Measurements from ENCODE around the gene ZNF774.
"Not testable (repeated sequence)": the region's sequence is repeated elsewhere in the genome, so short reads cannot be mapped to it uniquely, and the experiment has no call there.

Gene ZNF774

DNA sequence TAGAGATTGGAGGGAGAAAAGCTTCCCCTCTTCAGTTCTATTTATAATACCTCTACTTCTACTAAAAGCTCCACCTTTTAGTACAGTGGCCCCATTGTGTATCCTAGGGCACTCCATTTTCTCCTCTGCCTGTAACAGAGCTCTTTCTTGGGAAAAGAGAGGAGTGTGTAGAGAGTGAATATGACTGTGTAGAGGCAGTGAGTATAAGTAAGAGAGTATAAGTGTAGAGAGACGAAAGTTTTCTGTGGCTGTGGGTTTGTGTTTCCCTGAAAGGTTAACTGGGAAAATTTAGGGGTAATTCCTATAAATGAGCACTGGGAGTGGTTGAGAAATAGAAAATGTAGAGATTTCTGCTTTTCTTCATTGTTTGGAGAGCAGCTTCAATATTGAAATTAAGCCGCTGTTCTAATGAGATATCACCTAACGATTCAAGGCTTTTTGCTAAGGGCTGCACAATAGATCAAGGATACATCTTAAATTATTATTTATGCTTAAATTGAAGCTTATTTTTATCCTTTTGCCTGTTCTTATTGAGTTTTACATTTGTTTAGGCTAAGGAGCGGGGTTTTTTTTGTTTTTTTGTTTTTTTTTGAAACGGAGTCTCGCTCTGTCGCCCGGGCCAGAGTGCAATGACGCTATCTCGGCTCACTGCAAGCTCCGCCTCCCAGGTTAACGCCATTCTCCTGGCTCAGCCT lies 42.8 kb downstream of the ZNF774 start:
- no peak for DNase-seq
- no peak for ATAC-seq
- peak overlapping the region in 1 of 2 donors; percentile 40 for H3K27ac Mint-ChIP-seq
- H3K4me1 Mint-ChIP-seq: peaks cover 71% of the 10 kb centered on the region
- no peaks in the 10 kb centered on the region for H3K9me3 Mint-ChIP-seq
- peak overlapping the region in 1 of 2 donors; percentile 45 for H3K4me3 Mint-ChIP-seq
- H3K27me3 Mint-ChIP-seq: no peaks in the 10 kb centered on the region

DNA sequence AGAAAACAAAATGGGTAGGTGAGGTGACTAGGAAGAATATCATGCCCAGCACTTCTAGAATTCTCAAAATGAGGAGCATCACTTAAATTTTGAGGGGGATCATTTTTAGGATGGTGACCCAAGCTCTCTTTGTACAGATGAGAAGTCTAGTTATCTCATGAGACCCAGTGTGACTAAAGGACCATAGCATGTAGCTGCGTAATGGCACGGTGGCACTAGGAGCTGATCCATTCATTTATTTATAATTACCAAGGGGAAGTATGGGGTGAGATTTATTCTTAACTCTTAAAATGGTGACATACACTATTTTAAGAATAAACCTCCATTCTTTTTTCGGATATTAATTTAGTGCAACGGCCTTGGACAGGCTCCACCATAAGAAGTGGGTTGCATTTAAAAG lies 44.2 kb downstream of the ZNF774 start:
- no peak overlapping the region for H3K4me3 Mint-ChIP-seq
- ATAC-seq: no peak
- H3K27ac Mint-ChIP-seq: no peak overlapping the region
- no peaks in the 10 kb centered on the region for H3K9me3 Mint-ChIP-seq
- DNase-seq: no peak
- no peaks in the 10 kb centered on the region for H3K27me3 Mint-ChIP-seq
- peaks cover 71% of the 10 kb centered on the region for H3K4me1 Mint-ChIP-seq

DNA sequence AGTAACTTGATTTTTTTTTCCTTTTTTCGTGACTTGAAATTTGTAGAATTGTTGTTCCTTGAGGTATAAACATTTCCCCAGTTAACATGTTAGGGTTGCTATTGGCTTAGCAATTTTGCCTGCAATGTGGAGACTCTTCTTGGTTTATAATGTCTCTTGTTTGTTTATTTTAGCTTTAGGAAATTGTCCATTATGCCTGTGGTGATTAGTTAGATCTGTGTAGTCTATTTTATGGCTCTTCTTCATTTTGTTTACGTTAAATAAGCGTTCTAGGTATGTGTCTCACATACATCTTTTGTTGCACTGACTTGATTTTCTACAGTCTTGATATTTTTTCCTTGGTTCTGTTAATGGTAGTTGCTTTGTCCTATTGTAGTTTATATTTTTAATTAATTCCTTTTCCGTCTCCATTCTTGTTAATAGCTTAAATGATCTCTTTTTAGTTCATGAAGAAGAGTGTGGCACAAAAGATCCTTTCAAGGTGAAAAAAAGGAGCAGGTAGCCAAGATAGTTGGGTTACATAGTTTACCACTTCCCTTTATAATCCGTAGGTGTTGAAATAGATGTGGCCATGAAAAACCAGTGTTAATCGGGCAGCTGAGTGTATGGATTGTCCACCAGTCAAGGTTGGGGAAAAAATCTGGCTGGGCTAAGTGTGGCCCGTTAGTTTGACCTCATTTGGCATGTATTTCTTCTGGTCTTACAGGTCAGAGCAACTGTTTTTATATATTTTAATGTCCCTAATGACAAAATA lies 48.1 kb downstream of the ZNF774 start:
- ATAC-seq (peak; percentile 66), DNase-seq (no peak)
- H3K4me1 Mint-ChIP-seq: peaks cover 73% of the 10 kb centered on the region
- H3K4me3 Mint-ChIP-seq: peak overlapping the region; percentile 63 to 72
- peak overlapping the region; percentile 95 to 99 for H3K27ac Mint-ChIP-seq
- H3K27me3 Mint-ChIP-seq: no peaks in the 10 kb centered on the region
- H3K9me3 Mint-ChIP-seq: no peaks in the 10 kb centered on the region

- peak overlapping the region; percentile 63 to 72 for H3K4me3 Mint-ChIP-seq
- peak overlapping the region; percentile 95 to 99 for H3K27ac Mint-ChIP-seq
- H3K4me1 Mint-ChIP-seq: peaks cover 72% of the 10 kb centered on the region
- DNase-seq: peak; percentile 52 to 70
- H3K9me3 Mint-ChIP-seq: no peaks in the 10 kb centered on the region
- no peaks in the 10 kb centered on the region for H3K27me3 Mint-ChIP-seq
- peak; percentile 100 for ATAC-seq
Measured at GRCh38 chr15:90400759-90401314, 48.8 kb downstream of the ZNF774 start.

- ATAC-seq: no peak
- peaks cover 73% of the 10 kb centered on the region for H3K4me1 Mint-ChIP-seq
Measured at GRCh38 chr15:90401495-90401894, 49.4 kb downstream of the ZNF774 start.

DNA sequence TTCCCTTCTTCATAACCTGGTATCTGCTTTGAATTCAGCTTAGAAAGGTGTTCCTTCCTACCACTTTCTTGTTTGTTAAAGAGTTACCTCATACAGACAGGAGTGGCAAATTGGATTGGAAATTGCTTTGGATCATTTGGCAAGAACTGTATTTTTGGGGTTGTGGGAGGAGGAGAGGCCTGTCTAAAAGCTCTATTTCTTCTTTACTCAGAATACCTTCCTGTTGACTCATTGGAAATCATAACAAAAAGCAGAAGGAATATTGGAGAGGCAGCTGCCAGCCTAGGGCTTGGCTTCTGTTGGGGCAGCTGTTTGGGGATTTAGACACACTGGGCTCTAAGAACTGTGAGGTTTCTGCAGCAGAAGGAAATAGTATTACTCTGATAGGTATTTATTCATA lies 50.1 kb downstream of the ZNF774 start:
- no peak for DNase-seq
- peaks cover 80% of the 10 kb centered on the region for H3K4me1 Mint-ChIP-seq
- no peaks in the 10 kb centered on the region for H3K27me3 Mint-ChIP-seq
- H3K9me3 Mint-ChIP-seq: no peaks in the 10 kb centered on the region
- no peak for ATAC-seq
- peak overlapping the region; percentile 38 to 99 for H3K27ac Mint-ChIP-seq
- peak overlapping the region; percentile 31 to 47 for H3K4me3 Mint-ChIP-seq

More at GRCh38 chr15:90401495-90401894, 49.4 kb downstream of the ZNF774 start:
- Mint-ChIP-seq H3K4me3 (peak overlapping the region; percentile 63 to 72), H3K9me3 (no peaks in the 10 kb centered on the region), H3K27ac (peak overlapping the region; percentile 95 to 99), H3K27me3 (no peaks in the 10 kb centered on the region)
- DNase-seq: no peak

GRCh38 chr15:90402767-90403166 lies 50.7 kb downstream of the ZNF774 start:
- DNase-seq (no peak), ATAC-seq (no peak)
- Mint-ChIP-seq H3K27ac (peak overlapping the region in 1 of 2 donors; percentile 99), H3K4me1 (peaks cover 86% of the 10 kb centered on the region), H3K9me3 (no peaks in the 10 kb centered on the region), H3K27me3 (no peaks in the 10 kb centered on the region), H3K4me3 (no peak overlapping the region)

GRCh38 chr15:90405055-90405607 lies 53.0 kb downstream of the ZNF774 start:
- Mint-ChIP-seq H3K27ac (no peak overlapping the region), H3K27me3 (no peaks in the 10 kb centered on the region), H3K4me1 (peaks cover 91% of the 10 kb centered on the region), H3K4me3 (no peak overlapping the region), H3K9me3 (peaks cover 5 to 8% of the 10 kb centered on the region in 2 donors)
- ATAC-seq (no peak), DNase-seq (no peak)

DNA sequence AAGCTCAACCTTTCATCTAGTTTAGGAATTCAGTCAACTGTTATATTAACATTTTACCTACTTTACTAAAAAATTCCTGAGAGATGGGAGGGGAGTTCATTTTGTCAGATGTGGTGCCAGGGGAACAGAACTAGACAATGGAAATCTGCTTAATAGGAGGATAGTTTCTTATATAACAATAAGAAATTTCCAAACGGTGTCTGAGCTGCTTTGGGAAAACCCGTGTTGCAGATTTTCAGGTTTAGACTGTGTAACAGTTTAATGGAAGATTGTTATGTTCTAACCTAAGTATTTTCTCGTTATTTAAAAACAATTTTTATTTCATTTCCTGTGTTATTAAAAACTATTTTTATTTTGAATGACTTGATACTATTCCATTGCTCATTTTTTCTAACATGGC lies 55.3 kb downstream of the ZNF774 start:
- Mint-ChIP-seq H3K4me1 (peaks cover 80% of the 10 kb centered on the region), H3K27me3 (no peaks in the 10 kb centered on the region), H3K4me3 (peak overlapping the region; percentile 50 to 54), H3K9me3 (peaks cover 5 to 8% of the 10 kb centered on the region in 2 donors), H3K27ac (peak overlapping the region; percentile 37 to 86)
- ATAC-seq (no peak), DNase-seq (no peak)

GRCh38 chr15:90407871-90408317 lies 55.8 kb downstream of the ZNF774 start:
- ATAC-seq: peak; percentile 98
- peaks cover 81% of the 10 kb centered on the region for H3K4me1 Mint-ChIP-seq
- H3K27ac Mint-ChIP-seq: peak overlapping the region; percentile 37 to 86
- peaks cover 5 to 8% of the 10 kb centered on the region in 2 donors for H3K9me3 Mint-ChIP-seq
- DNase-seq: peak; percentile 52 to 60
- no peaks in the 10 kb centered on the region for H3K27me3 Mint-ChIP-seq
- H3K4me3 Mint-ChIP-seq: peak overlapping the region; percentile 24 to 54

GRCh38 chr15:90408657-90409056 lies 56.6 kb downstream of the ZNF774 start:
- peaks cover 85% of the 10 kb centered on the region for H3K4me1 Mint-ChIP-seq
- DNase-seq (no peak), ATAC-seq (no peak)
- H3K27ac Mint-ChIP-seq: no peak overlapping the region
- no peaks in the 10 kb centered on the region for H3K27me3 Mint-ChIP-seq
- H3K9me3 Mint-ChIP-seq: peaks cover 5 to 8% of the 10 kb centered on the region in 2 donors
- peak overlapping the region in 1 of 2 donors; percentile 4 for H3K4me3 Mint-ChIP-seq

GRCh38 chr15:90409587-90409986 lies 57.5 kb downstream of the ZNF774 start:
- not testable (repeated sequence) for H3K9me3 Mint-ChIP-seq, ATAC-seq, DNase-seq, H3K27me3 Mint-ChIP-seq, H3K27ac Mint-ChIP-seq
- peaks cover 85% of the 10 kb centered on the region for H3K4me1 Mint-ChIP-seq
- peak overlapping the region in 1 of 2 donors; percentile 59 for H3K4me3 Mint-ChIP-seq

GRCh38 chr15:90410316-90410715 lies 58.2 kb downstream of the ZNF774 start:
- H3K4me3 Mint-ChIP-seq, H3K9me3 Mint-ChIP-seq, H3K27ac Mint-ChIP-seq, H3K27me3 Mint-ChIP-seq, ATAC-seq, DNase-seq: not testable (repeated sequence)
- H3K4me1 Mint-ChIP-seq: peaks cover 82% of the 10 kb centered on the region

GRCh38 chr15:90411176-90411575 lies 59.1 kb downstream of the ZNF774 start:
- Mint-ChIP-seq H3K4me1 (peaks cover 81% of the 10 kb centered on the region), H3K9me3 (peaks cover 5 to 8% of the 10 kb centered on the region in 2 donors), H3K27ac (no peak overlapping the region), H3K4me3 (no peak overlapping the region), H3K27me3 (no peaks in the 10 kb centered on the region)
- no peak for DNase-seq
- no peak for ATAC-seq
